HEK293 (cell line): Measurements from ENCODE around the gene HS6ST3.
A peak's percentile ranks its signal among the peaks of the same experiment; 100 is the strongest.

Experiments used
- BCL11B ChIP-seq: fragments of 450-650 bp; formaldehyde crosslinking; IDR thresholded peaks from 2 replicates; pipeline ENCODE4 v1.5.1; 2016; ENCODE audit warnings: low read depth, missing biosample characterization, missing genetic modification characterization
- EGR2 ChIP-seq: fragments of 450-650 bp; formaldehyde crosslinking; IDR thresholded peaks from 2 replicates; pipeline ENCODE4 v1.5.1; 2016; ENCODE audit warnings: low read depth, missing biosample characterization, missing genetic modification characterization
- HOXD13 ChIP-seq: sonication (generic); formaldehyde crosslinking; IDR thresholded peaks from 2 replicates; pipeline ENCODE4 v1.8.0; 2022; ENCODE audit warnings: missing genetic modification reagents, borderline replicate concordance
- KLF16 ChIP-seq: fragments of 450-650 bp; formaldehyde crosslinking; IDR thresholded peaks from 2 replicates; pipeline ENCODE4 v1.5.1; 2017; ENCODE audit warnings: missing biosample characterization, missing genetic modification characterization
- KLF7 ChIP-seq: fragments of 450-650 bp; formaldehyde crosslinking; IDR thresholded peaks from 2 replicates; pipeline ENCODE4 v1.5.1; 2016; ENCODE audit warnings: missing biosample characterization, missing genetic modification characterization, borderline replicate concordance
- MZF1 ChIP-seq: fragments of 450-650 bp; formaldehyde crosslinking; IDR thresholded peaks from 2 replicates; pipeline ENCODE4 v1.5.1; 2017; ENCODE audit warnings: missing biosample characterization, missing genetic modification characterization, borderline replicate concordance
- ZBTB1 ChIP-seq: fragments of 450-650 bp; formaldehyde crosslinking; IDR thresholded peaks from 2 replicates; pipeline ENCODE4 v1.5.1; 2016; ENCODE audit warnings: missing biosample characterization, missing genetic modification characterization
- ZBTB7A ChIP-seq: fragments of 450-650 bp; formaldehyde crosslinking; IDR thresholded peaks from 2 replicates; pipeline ENCODE4 v1.5.1; 2016; ENCODE audit warnings: low read depth, missing biosample characterization, missing genetic modification characterization
- ZBTB8A ChIP-seq: fragments of 450-650 bp; formaldehyde crosslinking; IDR thresholded peaks from 2 replicates; pipeline ENCODE4 v1.5.1; 2016; ENCODE audit warnings: missing biosample characterization, missing genetic modification characterization
- ZEB2 ChIP-seq: fragments of 450-650 bp; formaldehyde crosslinking; IDR thresholded peaks from 2 replicates; pipeline ENCODE4 v1.5.1; 2016; ENCODE audit warnings: missing biosample characterization, missing genetic modification characterization
- ZFP3 ChIP-seq: fragments of 450-650 bp; formaldehyde crosslinking; IDR thresholded peaks from 2 replicates; pipeline ENCODE4 v1.5.1; 2016; ENCODE audit warnings: low read depth, missing biosample characterization, missing genetic modification characterization
- ZFP69B ChIP-seq: fragments of 450-650 bp; formaldehyde crosslinking; IDR thresholded peaks from 2 replicates; pipeline ENCODE4 v1.5.1; 2016; ENCODE audit warnings: missing biosample characterization, missing genetic modification characterization
- ZNF174 ChIP-seq: fragments of 450-650 bp; formaldehyde crosslinking; IDR thresholded peaks from 2 replicates; pipeline ENCODE4 v1.5.0; 2017; ENCODE audit warnings: missing biosample characterization, mild to moderate bottlenecking, missing genetic modification characterization
- ZNF202 ChIP-seq: fragments of 450-650 bp; formaldehyde crosslinking; IDR thresholded peaks from 2 replicates; pipeline ENCODE4 v1.5.1; 2016; ENCODE audit warnings: missing biosample characterization, missing genetic modification characterization, borderline replicate concordance
- ZNF214 ChIP-seq: fragments of 450-650 bp; formaldehyde crosslinking; IDR thresholded peaks from 2 replicates; pipeline ENCODE4 v1.5.1; 2017; ENCODE audit warnings: missing biosample characterization, mild to moderate bottlenecking, missing genetic modification characterization, borderline replicate concordance
- ZNF223 ChIP-seq: fragments of 450-650 bp; formaldehyde crosslinking; IDR thresholded peaks from 2 replicates; pipeline ENCODE4 v1.5.1; 2016; ENCODE audit warnings: missing biosample characterization, missing genetic modification characterization
- ZNF266 ChIP-seq: fragments of 450-650 bp; formaldehyde crosslinking; IDR thresholded peaks from 2 replicates; pipeline ENCODE4 v1.5.1; 2016; ENCODE audit warnings: missing biosample characterization, missing genetic modification characterization, low read depth
- ZNF350 ChIP-seq: fragments of 450-650 bp; formaldehyde crosslinking; IDR thresholded peaks from 2 replicates; pipeline ENCODE4 v1.5.0; 2017; ENCODE audit warnings: missing biosample characterization, mild to moderate bottlenecking, missing genetic modification characterization
- ZNF433 ChIP-seq: fragments of 450-650 bp; formaldehyde crosslinking; IDR thresholded peaks from 2 replicates; pipeline ENCODE4 v1.5.1; 2016; ENCODE audit warnings: missing biosample characterization, missing genetic modification characterization, low read depth
- ZNF473 ChIP-seq: fragments of 450-650 bp; formaldehyde crosslinking; IDR thresholded peaks from 2 replicates; pipeline ENCODE4 v1.5.1; 2017; ENCODE audit warnings: missing biosample characterization, missing genetic modification characterization
- ZNF529 ChIP-seq: fragments of 450-650 bp; formaldehyde crosslinking; IDR thresholded peaks from 2 replicates; pipeline ENCODE4 v1.5.1; 2017; ENCODE audit warnings: missing genetic modification characterization, missing biosample characterization; ENCODE audit not compliant: insufficient replicate concordance
- ZNF610 ChIP-seq: fragments of 450-650 bp; formaldehyde crosslinking; IDR thresholded peaks from 2 replicates; pipeline ENCODE4 v1.5.1; 2016; ENCODE audit warnings: missing biosample characterization, missing genetic modification characterization, borderline replicate concordance
- ZNF621 ChIP-seq: fragments of 450-650 bp; formaldehyde crosslinking; IDR thresholded peaks from 2 replicates; pipeline ENCODE4 v1.5.1; 2017; ENCODE audit warnings: missing biosample characterization, missing genetic modification characterization
- ZNF629 ChIP-seq: fragments of 450-650 bp; formaldehyde crosslinking; IDR thresholded peaks from 2 replicates; pipeline ENCODE4 v1.5.1; 2017; ENCODE audit warnings: missing biosample characterization, missing genetic modification characterization
- ZNF654 ChIP-seq: fragments of 450-650 bp; formaldehyde crosslinking; IDR thresholded peaks from 2 replicates; pipeline ENCODE4 v1.5.1; 2016; ENCODE audit warnings: low read depth, missing biosample characterization, missing genetic modification characterization
- ZNF76 ChIP-seq: fragments of 450-650 bp; formaldehyde crosslinking; IDR thresholded peaks from 2 replicates; pipeline ENCODE4; 2016; ENCODE audit warnings: low read depth, missing biosample characterization, missing genetic modification characterization, borderline replicate concordance
- ZNF785 ChIP-seq: fragments of 450-650 bp; formaldehyde crosslinking; IDR thresholded peaks from 2 replicates; pipeline ENCODE4 v1.5.1; 2016; ENCODE audit warnings: missing biosample characterization, missing genetic modification characterization
- TF ChIP-seq, protein P1 (sequence below): sonication (generic); formaldehyde crosslinking; IDR thresholded peaks from 2 replicates; pipeline ENCODE4 v1.8.1; 2022; ENCODE audit warnings: mild to moderate bottlenecking, moderate library complexity, missing genetic modification reagents
- TF ChIP-seq, protein P2 (sequence below): fragments of 450-650 bp; formaldehyde crosslinking; conservative IDR thresholded peaks from 2 replicates; pipeline ENCODE4 v1.5.1; 2016; ENCODE audit warnings: low read depth, missing biosample characterization, missing genetic modification characterization
- TF ChIP-seq, protein P3 (sequence below): fragments of 450-650 bp; formaldehyde crosslinking; IDR thresholded peaks from 2 replicates; pipeline ENCODE4 v1.5.1; 2016; ENCODE audit warnings: missing biosample characterization, missing genetic modification characterization
- TF ChIP-seq, protein P4 (sequence below): fragments of 450-650 bp; IDR thresholded peaks from 2 replicates; pipeline ENCODE4 v1.5.1; 2018; ENCODE audit warnings: missing biosample characterization, mild to moderate bottlenecking, missing genetic modification characterization
- TF ChIP-seq, protein P5 (sequence below): fragments of 450-650 bp; formaldehyde crosslinking; IDR thresholded peaks from 2 replicates; pipeline ENCODE4 v1.5.1; 2016; ENCODE audit warnings: missing biosample characterization, missing genetic modification characterization

The HS6ST3 gene

DNA sequence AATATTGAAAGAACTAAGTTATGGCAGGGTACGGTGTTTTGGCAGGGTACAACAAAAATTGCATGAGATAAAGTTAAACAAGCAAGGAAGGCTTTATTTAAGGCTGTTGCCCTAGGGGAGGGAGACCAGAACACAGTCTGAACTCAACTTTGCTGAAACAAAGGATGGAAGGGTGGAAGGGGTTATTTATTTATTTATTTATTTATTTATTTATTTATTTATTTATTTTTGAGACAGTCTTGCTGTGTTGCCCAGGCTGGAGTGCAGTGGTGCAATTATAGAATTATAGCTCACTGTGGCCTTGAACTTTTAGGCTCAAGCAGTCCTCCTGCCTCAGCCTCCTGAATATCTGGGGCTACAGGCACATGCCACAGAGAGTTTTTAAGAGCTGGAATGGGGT is 75.9 kb downstream of the HS6ST3 start (continued):
- TF ChIP-seq ZNF223 (tag by site-specific recombination) = no peak
- no peak for TF ChIP-seq ZBTB1
- no peak for TF ChIP-seq ZNF621 (tag by site-specific recombination)
- no peak for TF ChIP-seq KLF7
- TF ChIP-seq ZNF785 (tag by site-specific recombination) = no peak
- TF ChIP-seq ZFP69B (tag by site-specific recombination) = no peak
- TF ChIP-seq HOXD13 = no peak
- TF ChIP-seq, protein P1, sequence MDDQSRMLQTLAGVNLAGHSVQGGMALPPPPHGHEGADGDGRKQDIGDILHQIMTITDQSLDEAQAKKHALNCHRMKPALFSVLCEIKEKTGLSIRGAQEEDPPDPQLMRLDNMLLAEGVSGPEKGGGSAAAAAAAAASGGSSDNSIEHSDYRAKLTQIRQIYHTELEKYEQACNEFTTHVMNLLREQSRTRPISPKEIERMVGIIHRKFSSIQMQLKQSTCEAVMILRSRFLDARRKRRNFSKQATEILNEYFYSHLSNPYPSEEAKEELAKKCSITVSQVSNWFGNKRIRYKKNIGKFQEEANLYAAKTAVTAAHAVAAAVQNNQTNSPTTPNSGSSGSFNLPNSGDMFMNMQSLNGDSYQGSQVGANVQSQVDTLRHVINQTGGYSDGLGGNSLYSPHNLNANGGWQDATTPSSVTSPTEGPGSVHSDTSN (CRISPR knock-in tag) = no peak
- TF ChIP-seq, protein P2, sequence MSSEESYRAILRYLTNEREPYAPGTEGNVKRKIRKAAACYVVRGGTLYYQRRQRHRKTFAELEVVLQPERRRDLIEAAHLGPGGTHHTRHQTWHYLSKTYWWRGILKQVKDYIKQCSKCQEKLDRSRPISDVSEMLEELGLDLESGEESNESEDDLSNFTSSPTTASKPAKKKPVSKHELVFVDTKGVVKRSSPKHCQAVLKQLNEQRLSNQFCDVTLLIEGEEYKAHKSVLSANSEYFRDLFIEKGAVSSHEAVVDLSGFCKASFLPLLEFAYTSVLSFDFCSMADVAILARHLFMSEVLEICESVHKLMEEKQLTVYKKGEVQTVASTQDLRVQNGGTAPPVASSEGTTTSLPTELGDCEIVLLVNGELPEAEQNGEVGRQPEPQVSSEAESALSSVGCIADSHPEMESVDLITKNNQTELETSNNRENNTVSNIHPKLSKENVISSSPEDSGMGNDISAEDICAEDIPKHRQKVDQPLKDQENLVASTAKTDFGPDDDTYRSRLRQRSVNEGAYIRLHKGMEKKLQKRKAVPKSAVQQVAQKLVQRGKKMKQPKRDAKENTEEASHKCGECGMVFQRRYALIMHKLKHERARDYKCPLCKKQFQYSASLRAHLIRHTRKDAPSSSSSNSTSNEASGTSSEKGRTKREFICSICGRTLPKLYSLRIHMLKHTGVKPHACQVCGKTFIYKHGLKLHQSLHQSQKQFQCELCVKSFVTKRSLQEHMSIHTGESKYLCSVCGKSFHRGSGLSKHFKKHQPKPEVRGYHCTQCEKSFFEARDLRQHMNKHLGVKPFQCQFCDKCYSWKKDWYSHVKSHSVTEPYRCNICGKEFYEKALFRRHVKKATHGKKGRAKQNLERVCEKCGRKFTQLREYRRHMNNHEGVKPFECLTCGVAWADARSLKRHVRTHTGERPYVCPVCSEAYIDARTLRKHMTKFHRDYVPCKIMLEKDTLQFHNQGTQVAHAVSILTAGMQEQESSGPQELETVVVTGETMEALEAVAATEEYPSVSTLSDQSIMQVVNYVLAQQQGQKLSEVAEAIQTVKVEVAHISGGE (tag by site-specific recombination) = peak; percentile 68
- TF ChIP-seq ZNF202 (tag by site-specific recombination) = peak; percentile 90; the same call in 1 of the 2 replicates
- TF ChIP-seq EGR2 (tag by site-specific recombination) = no peak
- TF ChIP-seq ZFP3 = 0 out of 2 replicates have a peak, but pooled peaks have one; percentile 19
- peak; percentile 42; the same call in 1 of the 2 replicates for TF ChIP-seq ZNF266 (tag by site-specific recombination)
- no peak for TF ChIP-seq ZBTB7A (tag by site-specific recombination)
- peak; percentile 72 for TF ChIP-seq ZNF433
- TF ChIP-seq ZNF473 = no peak
- TF ChIP-seq ZNF174 (tag by site-specific recombination) = no peak
- TF ChIP-seq, protein P3, sequence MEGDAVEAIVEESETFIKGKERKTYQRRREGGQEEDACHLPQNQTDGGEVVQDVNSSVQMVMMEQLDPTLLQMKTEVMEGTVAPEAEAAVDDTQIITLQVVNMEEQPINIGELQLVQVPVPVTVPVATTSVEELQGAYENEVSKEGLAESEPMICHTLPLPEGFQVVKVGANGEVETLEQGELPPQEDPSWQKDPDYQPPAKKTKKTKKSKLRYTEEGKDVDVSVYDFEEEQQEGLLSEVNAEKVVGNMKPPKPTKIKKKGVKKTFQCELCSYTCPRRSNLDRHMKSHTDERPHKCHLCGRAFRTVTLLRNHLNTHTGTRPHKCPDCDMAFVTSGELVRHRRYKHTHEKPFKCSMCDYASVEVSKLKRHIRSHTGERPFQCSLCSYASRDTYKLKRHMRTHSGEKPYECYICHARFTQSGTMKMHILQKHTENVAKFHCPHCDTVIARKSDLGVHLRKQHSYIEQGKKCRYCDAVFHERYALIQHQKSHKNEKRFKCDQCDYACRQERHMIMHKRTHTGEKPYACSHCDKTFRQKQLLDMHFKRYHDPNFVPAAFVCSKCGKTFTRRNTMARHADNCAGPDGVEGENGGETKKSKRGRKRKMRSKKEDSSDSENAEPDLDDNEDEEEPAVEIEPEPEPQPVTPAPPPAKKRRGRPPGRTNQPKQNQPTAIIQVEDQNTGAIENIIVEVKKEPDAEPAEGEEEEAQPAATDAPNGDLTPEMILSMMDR (tag by site-specific recombination) = no peak
- TF ChIP-seq ZNF529 (tag by site-specific recombination) = peak; percentile 34
- TF ChIP-seq, protein P4, sequence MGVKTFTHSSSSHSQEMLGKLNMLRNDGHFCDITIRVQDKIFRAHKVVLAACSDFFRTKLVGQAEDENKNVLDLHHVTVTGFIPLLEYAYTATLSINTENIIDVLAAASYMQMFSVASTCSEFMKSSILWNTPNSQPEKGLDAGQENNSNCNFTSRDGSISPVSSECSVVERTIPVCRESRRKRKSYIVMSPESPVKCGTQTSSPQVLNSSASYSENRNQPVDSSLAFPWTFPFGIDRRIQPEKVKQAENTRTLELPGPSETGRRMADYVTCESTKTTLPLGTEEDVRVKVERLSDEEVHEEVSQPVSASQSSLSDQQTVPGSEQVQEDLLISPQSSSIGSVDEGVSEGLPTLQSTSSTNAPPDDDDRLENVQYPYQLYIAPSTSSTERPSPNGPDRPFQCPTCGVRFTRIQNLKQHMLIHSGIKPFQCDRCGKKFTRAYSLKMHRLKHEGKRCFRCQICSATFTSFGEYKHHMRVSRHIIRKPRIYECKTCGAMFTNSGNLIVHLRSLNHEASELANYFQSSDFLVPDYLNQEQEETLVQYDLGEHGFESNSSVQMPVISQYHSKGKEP (tag by site-specific recombination) = no peak
- TF ChIP-seq ZNF654 (tag by site-specific recombination) = peak; percentile 18; the same call in 1 of the 2 replicates
- TF ChIP-seq ZBTB8A = peak; percentile 65
- TF ChIP-seq KLF16 (tag by site-specific recombination) = no peak
- no peak for TF ChIP-seq MZF1
- TF ChIP-seq ZNF76 (tag by site-specific recombination) = no peak
- TF ChIP-seq, protein P5, sequence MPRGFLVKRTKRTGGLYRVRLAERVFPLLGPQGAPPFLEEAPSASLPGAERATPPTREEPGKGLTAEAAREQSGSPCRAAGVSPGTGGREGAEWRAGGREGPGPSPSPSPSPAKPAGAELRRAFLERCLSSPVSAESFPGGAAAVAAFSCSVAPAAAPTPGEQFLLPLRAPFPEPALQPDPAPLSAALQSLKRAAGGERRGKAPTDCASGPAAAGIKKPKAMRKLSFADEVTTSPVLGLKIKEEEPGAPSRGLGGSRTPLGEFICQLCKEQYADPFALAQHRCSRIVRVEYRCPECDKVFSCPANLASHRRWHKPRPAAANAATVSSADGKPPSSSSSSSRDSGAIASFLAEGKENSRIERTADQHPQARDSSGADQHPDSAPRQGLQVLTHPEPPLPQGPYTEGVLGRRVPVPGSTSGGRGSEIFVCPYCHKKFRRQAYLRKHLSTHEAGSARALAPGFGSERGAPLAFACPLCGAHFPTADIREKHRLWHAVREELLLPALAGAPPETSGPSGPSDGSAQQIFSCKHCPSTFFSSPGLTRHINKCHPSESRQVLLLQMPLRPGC (tag by site-specific recombination) = no peak
- no peak for TF ChIP-seq ZNF610 (tag by site-specific recombination)
- TF ChIP-seq BCL11B (tag by site-specific recombination) = no peak
- TF ChIP-seq ZNF629 (tag by site-specific recombination) = peak; percentile 41; the same call in 1 of the 2 replicates
- TF ChIP-seq ZEB2 (tag by site-specific recombination) = no peak
- TF ChIP-seq ZNF214 (tag by site-specific recombination) = no peak; the same call in 1 of the 2 replicates
- TF ChIP-seq ZNF350 (tag by site-specific recombination) = no peak
